Colon (tissue), 2 donors: ENCODE results near the gene TMEM100.

Experiments
- FAIRE-seq: peaks from 2 replicates; lab custom pipeline; 2012; peaks lifted over from hg19 to GRCh38; lab: Jason Lieb, UNC
- donor health status: control.
- donor health status: control.

Gene TMEM100

GRCh38 chr17:55717898-55718735 lies 4.5 kb downstream of the TMEM100 start:
- no peak for FAIRE-seq

DNA sequence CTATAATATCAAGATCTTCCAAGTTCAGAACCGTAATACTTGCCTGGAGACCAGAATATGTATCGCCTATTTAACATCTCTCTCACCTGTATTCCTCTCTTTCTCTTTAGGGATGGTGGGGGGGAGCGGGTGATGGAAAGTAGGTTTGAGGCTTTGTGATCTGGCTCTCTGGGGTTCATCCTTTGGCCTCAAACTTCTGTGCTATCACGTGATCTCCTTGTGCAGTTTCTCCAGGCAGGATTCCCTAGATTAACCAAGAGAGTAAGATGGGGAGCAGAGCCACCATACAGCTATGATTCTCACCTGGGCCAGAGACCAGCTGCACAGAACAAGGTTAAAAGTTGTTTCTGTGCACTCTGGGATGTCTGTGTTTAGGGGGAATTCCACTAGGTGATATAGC lies 5.2 kb downstream of the TMEM100 start:
- no peak for FAIRE-seq

DNA sequence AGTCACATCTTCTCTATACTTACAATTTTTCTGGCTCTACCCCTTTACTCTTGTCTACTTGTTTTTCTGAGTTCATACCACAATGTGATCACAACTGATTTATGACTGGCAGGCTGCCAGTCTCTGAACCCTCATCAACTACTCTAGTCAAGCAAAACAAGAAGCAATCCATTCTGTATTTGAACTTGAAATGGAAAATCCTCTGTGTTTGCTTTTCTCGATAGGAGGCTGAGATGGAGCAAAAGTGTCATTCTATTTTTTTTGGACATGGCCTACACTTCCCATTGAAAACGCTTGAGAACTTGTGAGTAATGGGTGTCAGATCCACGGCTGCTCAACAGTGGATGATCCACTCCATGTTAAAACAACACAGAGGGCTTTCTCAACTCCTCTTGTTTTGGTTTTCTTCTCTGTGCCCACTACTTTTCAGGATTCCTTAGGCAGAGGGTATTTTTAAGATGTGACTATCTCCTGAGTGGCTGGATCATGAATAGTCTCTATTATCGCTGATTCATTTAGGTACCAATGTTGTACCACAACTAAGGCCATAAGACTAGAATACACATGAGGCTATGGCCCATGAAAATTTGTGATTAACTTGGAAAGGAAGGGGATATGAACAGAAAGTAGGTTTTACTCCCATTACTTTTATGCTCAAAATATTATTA lies 11.7 kb downstream of the TMEM100 start:
- FAIRE-seq, result no peak

DNA sequence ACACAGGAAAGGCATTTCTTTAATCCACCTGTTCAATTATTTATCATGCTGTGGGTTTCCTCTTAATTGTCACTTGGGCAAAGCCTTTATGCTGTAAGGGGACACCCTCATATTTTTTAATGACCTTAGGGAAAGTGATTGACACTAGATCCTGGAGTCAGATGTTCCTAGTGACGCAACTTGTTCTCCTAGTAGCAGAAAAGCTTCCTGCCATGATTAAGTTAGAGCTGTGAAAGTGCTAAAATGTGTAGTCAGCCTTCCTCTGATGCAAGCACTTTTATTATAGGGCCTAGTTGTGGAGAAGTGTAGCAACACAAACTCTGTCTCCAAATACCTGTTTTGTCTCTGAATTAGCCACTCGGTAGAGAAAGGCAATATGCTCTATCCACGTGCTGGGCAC lies 12.3 kb downstream of the TMEM100 start:
- FAIRE-seq, result no peak

- no peak for FAIRE-seq
Measured at GRCh38 chr17:55709984-55710383, 12.7 kb downstream of the TMEM100 start.

DNA sequence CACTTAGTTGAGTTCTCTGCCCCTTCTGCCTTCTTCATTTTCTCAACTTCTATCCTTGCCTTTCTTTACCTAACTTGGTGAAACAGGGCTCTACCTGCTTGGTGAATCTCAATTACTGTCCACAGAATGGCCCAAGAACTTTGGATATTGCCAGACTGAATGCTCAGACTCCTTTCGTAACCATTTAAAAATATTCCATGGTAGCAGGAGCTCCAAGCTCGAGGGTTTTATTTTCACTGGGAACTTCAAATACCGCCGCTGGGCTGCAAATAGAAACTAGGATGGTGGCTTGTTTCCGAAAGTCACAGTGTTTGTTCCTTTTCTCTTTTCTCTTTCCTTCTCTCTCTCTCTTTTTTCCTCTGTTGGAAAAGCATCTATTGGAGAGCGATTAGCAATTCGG lies 13.2 kb downstream of the TMEM100 start:
- no peak for FAIRE-seq

DNA sequence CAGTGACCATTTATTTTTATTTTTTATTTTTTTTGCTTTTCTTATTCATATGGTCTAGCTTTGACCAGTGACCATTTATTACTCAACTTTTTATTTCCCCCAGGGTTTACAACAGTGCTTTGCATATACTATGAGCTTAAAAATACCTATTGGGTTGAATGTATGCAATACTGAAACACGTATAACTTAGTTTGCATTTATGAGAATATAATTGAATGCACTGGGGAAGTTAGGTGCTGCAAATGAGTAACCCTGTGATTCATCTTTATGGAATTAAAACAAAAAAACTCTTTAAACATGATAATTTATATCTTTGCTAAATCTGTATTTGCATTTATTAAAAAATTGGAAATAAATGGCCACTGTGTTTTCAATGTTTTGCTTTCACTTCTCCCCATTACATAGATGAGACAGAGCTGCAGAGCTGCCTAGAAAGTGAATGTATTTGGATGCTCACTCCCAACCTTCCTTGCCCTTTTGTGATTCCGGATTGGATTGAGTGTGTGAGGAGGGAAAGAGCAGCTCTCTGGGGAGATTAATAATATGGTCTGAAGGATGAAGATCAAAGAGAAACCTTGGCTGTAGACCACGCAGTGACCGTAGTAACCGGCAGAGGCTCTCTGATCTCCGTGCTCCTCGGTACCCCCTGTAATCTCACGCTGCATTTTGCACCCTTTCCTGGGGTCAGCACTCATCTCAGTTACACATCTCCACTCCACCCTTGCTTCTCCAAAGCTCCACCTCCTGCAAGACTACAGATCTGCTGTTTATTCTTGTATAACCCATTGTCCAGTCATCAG lies 14.3 kb downstream of the TMEM100 start:
- no peak for FAIRE-seq

- no peak for FAIRE-seq
Measured at GRCh38 chr17:55706808-55707773, 15.6 kb downstream of the TMEM100 start.

- no peak for FAIRE-seq
Measured at GRCh38 chr17:55705847-55706246, 16.8 kb downstream of the TMEM100 start.

DNA sequence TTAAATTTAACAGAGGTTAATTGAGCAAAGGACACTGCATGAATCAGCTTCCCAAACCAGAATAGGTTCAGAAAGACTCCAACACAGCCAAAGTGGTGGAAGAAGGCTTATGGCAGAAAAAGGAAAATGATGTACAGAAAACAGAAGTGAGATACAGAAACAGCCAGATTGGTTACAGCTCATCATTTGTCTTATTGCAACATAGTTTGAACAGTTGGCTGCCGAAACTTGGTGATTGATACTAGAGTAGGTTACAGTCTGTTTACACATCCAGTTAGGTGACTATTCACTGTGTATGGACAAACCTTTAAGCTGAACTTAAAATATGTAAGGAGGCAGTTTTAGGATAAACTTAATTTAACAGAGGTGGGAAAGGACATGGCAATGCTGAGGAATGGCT lies 18.3 kb downstream of the TMEM100 start:
- FAIRE-seq, result no peak

- no peak for FAIRE-seq
Measured at GRCh38 chr17:55702150-55702549, 20.5 kb downstream of the TMEM100 start.

- no peak for FAIRE-seq
Measured at GRCh38 chr17:55699181-55699860, 23.3 kb downstream of the TMEM100 start.

DNA sequence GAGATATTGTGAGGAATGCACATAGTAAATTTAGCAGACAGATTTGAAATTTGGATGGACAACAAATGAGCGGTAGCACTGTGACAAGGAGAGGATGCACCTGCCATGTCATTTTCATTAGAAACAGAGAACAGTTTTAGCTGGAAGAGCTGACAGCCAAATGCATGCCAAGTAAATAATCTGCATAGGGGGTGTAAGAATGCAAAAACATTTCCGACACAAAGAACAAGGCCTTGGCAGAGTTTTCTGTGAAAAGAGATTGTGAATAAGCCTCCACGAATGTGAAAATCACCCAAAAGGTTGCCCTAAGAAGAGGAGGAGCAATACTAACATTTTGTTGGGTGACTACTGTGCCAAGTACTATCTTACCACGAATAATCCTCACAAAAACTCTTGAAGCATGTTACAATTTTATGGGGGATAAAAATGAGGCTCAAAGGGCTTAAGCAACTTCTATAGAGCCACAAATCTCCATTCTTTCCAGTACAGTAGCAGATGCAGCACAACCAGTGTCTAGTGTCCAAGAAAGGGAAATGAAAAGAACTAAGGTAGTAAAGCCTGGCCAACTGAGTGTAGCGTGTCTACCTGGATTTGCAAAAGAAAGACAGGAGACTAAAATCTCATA lies 28.3 kb downstream of the TMEM100 start:
- FAIRE-seq, result no peak

DNA sequence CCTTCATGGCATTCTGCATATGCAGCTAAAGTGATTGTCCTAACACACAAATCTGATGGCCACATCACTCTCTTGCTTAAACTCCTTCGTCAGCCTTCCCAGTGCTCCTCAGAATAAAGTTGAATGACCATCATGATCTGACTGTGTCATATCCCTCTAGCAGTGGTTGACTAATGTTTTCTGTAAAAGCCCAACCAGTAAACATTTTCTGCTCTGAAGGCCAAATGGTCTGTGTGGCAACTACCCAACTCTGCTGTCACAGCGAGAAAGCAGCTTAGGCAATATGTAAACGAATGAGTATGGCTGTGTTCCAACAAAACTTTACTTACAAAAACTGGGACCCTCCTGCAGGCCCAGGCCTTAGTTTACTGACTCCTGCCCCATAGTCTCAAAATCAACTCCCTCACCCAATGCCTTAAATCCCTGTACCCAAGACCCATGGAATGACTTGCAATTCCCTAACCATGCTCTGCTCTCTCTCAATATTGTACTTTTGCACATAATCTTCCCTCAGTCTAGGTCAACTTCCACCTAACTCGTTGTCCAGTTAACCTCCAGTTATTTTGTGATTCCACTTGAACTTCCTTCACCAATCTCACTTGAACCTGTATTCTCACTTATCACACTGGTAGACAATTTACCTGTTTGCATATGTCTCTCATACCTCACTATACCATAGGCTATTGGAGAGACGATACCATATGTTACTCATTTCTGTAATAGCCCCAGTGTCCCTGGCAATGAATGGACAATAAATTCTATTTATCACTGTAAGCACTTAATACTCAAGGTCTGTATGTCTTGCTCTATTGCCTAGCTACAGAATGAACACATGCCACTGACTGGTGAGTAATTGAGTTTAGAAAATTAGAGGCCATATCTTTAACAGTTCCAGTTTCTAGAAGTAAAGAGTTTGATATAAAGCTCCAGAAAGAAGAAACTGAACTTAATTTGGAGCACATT lies 29.1 kb downstream of the TMEM100 start:
- no peak for FAIRE-seq

- no peak for FAIRE-seq
Measured at GRCh38 chr17:55692276-55692675, 30.4 kb downstream of the TMEM100 start.

DNA sequence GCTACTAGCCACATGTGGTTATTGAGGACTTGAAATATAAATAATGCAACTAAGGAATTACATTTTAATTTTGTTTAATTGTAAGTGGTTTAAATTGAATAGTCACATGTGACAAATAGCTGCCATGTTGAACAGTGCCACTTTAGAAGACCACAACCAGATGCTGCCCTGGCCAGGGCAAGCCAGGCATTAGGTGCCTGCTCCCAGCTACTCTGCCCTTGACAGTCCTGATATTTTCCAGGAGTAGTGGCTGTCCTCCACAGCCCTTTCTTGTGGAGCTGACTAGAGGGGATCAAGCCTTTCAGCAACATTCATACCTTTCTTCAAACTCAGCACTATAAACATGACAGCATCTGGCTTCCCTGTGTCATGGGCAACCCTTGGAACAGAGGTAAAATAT lies 31.0 kb downstream of the TMEM100 start:
- no peak for FAIRE-seq

GRCh38 chr17:55690105-55690508 lies 32.6 kb downstream of the TMEM100 start:
- no peak for FAIRE-seq

- no peak for FAIRE-seq
Measured at GRCh38 chr17:55689672-55690071, 33.0 kb downstream of the TMEM100 start.

GRCh38 chr17:55688057-55688456 lies 34.6 kb downstream of the TMEM100 start:
- FAIRE-seq, result no peak
